Gastrocnemius medialis (tissue), 4 donors: ENCODE measurements around the gene SLC35C1. TPM values are rescaled to one million over a fixed set of nuclear protein-coding genes. Genes with fewer than 3 reads are reported as not detected.

ENCODE experiments used
- ATAC-seq, 2 donors: fragments of 150-250 bp; one replicate each; pipeline ENCODE4 v1.9.1; 2016
- DNase-seq, 2 donors: peaks; one replicate each; pipeline ENCODE4 v3.0.0-alpha.2; 2019
- H3K27ac ChIP-seq, 4 donors: fragments of 200-600 bp; sonication (generic); 1 replicate in 1 of 4; 2 replicates in 3 of 4; pipeline ENCODE4 v1.5.1; 2016 to 2018; ENCODE audit warnings: mild to moderate bottlenecking in 2 of 4, moderate library complexity in 1 of 4
- H3K27me3 ChIP-seq, 3 donors: fragments of 200-600 bp; sonication (generic) in 2 of 3; 1 replicate in 1 of 3; 2 replicates in 2 of 3; pipeline versions ENCODE4 v1.5.1 to v1.6.0; 2016 to 2019; ENCODE audit warnings: mild to moderate bottlenecking in 1 of 3, moderate library complexity in 1 of 3
- H3K36me3 ChIP-seq, 2 donors: fragments of 200-600 bp; sonication (generic) in 1 of 2; one replicate each; pipeline ENCODE4 v1.5.1; 2017 to 2018
- H3K4me1 ChIP-seq, 2 donors: fragments of 200-600 bp; sonication (generic) in 1 of 2; one replicate each; pipeline ENCODE4 v1.5.1; 2016 to 2017; ENCODE audit warnings: mild to moderate bottlenecking in 2 of 2
- H3K4me3 ChIP-seq, 4 donors: fragments of 200-600 bp; sonication (generic) in 3 of 4; 1 replicate in 1 of 4; 2 replicates in 3 of 4; pipeline ENCODE4 v1.5.1; 2016 to 2019; ENCODE audit warnings: mild to moderate bottlenecking in 2 of 4
- H3K9me3 ChIP-seq, 3 donors: fragments of 200-600 bp; sonication (generic) in 2 of 3; 1 replicate in 1 of 3; 2 replicates in 2 of 3; pipeline ENCODE4 v1.5.1; 2016 to 2019
- CTCF ChIP-seq, 5 experiments: fragments of 450-650 bp in 3 of 5; fragments of 200-600 bp in 2 of 5; sonication (generic) in 2 of 5; IDR thresholded peaks in 4 of 5; conservative IDR thresholded peaks in 1 of 5; 1 replicate in 4 of 5; 2 replicates in 1 of 5; pipeline ENCODE4 v1.5.1; 2016 to 2019; ENCODE audit warnings: antibody characterized with exemption in 5 of 5, mild to moderate bottlenecking in 3 of 5, moderate library complexity in 3 of 5
- POLR2A ChIP-seq, 2 donors: fragments of 450-650 bp; IDR thresholded peaks; one replicate each; pipeline ENCODE4 v1.6.1; 2017; ENCODE audit warnings: antibody characterized with exemption in 2 of 2, mild to moderate bottlenecking in 2 of 2, moderate library complexity in 2 of 2
- in situ Hi-C, 4 donors: fragments of 200-750 bp; cut with MboI; loops; one replicate each; pipeline versions ENCODE4 v1.15.0 to v1.8.0; 2017; ENCODE audit warnings: low sequenced_read_pairs in 4 of 4
- intact Hi-C: fragments of 100-400 bp; cut with DNase I; formaldehyde crosslinking; loops from one replicate; pipeline ENCODE4 v1.15.1; 2023; ENCODE audit warnings: low total_unique reads
- total RNA-seq, 4 donors: library from RNA; depleted of rRNA; stranded (reverse); fragments of >200 nt; gene quantifications; one replicate each; pipeline versions ENCODE4 v1.1.0 to v1.2.3, GENCODE V29; 2016

Gene SLC35C1
- total RNA-seq, 4 donors from 2014 or later: 4.8 to 11.7 (median 7.8) TPM

- Histone ChIP-seq H3K4me3 (peak within 1 kb of the TSS; percentile 88 to 97 (median 95)), H3K4me1 (peaks cover 54 to 56% of the 10 kb centered on the region in 2 donors), H3K36me3 (no peaks in the 10 kb centered on the region), H3K27me3 (no peaks in the 10 kb centered on the region), H3K9me3 (no peaks in the 10 kb centered on the region), H3K27ac (peak within 1 kb of the TSS; percentile 98 to 99 (median 99))
- DNase-seq: peak; percentile 98 to 99
- intact Hi-C loops: loop anchor here (1.0 to 10.0 kb wide), 4 partner anchors 42 to 180 kb away; partner anchors contain the start of genes CHST1 and SLC35C1
- in situ Hi-C loops: loop anchor here in 2 of 4 donors (5.0 to 10.0 kb wide), 2 partner anchors 68 to 70 kb away; partner anchors contain the start of gene PEX16 (in 2 of the 2)
- TF ChIP-seq CTCF (IDR thresholded peaks at IDR 0.05 in 4 of 5, conservative IDR thresholded peaks at IDR 0.05 in 1 of 5): no peak
- TF ChIP-seq POLR2A (IDR thresholded peaks at IDR 0.05): peak; percentile 99
- ATAC-seq: peak; percentile 81 to 82
Observed at GRCh38 chr11:45846974-45847910, 42.3 kb downstream of the SLC35C1 start, which contains the start of gene CRY2. CRY2 (plus strand) TSS chr11:45847475; CDS start chr11:45847491, 16 bp downstream.

DNA sequence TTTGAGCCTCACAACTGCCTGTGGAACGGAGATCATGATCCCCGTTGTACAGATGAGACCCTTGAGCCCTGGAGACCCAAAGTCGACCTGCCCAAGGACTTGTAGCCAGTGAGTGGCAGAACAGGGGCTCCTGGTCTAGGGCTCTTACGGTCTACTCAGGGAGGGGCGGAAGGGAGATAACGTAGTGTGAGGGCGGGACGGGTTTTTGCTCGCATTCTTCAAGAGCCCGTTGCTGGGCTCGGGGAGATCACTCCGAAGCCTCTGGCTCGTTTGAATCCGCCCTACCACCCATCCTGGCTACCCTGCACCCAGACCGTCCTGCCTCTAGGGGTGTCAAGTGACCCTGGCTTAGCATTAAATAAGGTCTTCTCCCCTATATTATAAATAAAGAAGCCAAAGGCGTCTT lies 43.0 kb downstream of the SLC35C1 start:
- no peaks in the 10 kb centered on the region for H3K27me3 ChIP-seq
- intact Hi-C loops: loop anchor here (1.0 to 10.0 kb wide), 4 partner anchors 43 to 181 kb away; partner anchors contain the start of genes CHST1 and SLC35C1

GRCh38 chr11:45848654-45849081 lies 43.7 kb downstream of the SLC35C1 start:
- intact Hi-C loops (loop anchor here (5.0 to 10.0 kb wide), 3 partner anchors 116 to 181 kb away; partner anchors contain the start of gene CHST1), in situ Hi-C loops (loop anchor here in 2 of 4 donors (5.0 to 10.0 kb wide), 2 partner anchors 66 to 69 kb away; partner anchors contain the start of gene PEX16 (in 2 of the 2))
- Histone ChIP-seq H3K27me3 (no peaks in the 10 kb centered on the region), H3K4me3 (peak overlapping the region; percentile 88 to 97 (median 95)), H3K4me1 (peaks cover 64% of the 10 kb centered on the region in 2 donors), H3K36me3 (no peaks in the 10 kb centered on the region), H3K9me3 (no peaks in the 10 kb centered on the region), H3K27ac (peak overlapping the region; percentile 98 to 99 (median 99))
- TF ChIP-seq CTCF (IDR thresholded peaks at IDR 0.05 in 4 of 5, conservative IDR thresholded peaks at IDR 0.05 in 1 of 5): no peak
- TF ChIP-seq POLR2A (IDR thresholded peaks at IDR 0.05): no peak
- DNase-seq (no peak), ATAC-seq (no peak)

More for the DNA sequence above, 43.0 kb downstream of the SLC35C1 start:
- peak overlapping the region; percentile 98 to 99 (median 99) for H3K27ac ChIP-seq
- peak; percentile 30 to 49 for DNase-seq
- in situ Hi-C loops: loop anchor here in 2 of 4 donors (5.0 to 10.0 kb wide), 2 partner anchors 67 to 69 kb away; partner anchors contain the start of gene PEX16 (in 2 of the 2)
- TF ChIP-seq CTCF (IDR thresholded peaks at IDR 0.05 in 4 of 5, conservative IDR thresholded peaks at IDR 0.05 in 1 of 5) (peak in 2 of 5 experiments; percentile 23 to 31), POLR2A (IDR thresholded peaks at IDR 0.05) (no peak)
- peak overlapping the region; percentile 88 to 97 (median 95) for H3K4me3 ChIP-seq
- ATAC-seq: peak; percentile 17 to 21
- no peaks in the 10 kb centered on the region for H3K9me3 ChIP-seq
- no peaks in the 10 kb centered on the region for H3K36me3 ChIP-seq
- peaks cover 58 to 61% of the 10 kb centered on the region in 2 donors for H3K4me1 ChIP-seq

- no peaks in the 10 kb centered on the region for H3K36me3 ChIP-seq
- H3K27me3 ChIP-seq: no peaks in the 10 kb centered on the region
- no peak for TF ChIP-seq POLR2A (IDR thresholded peaks at IDR 0.05)
- no peaks in the 10 kb centered on the region for H3K9me3 ChIP-seq
- ATAC-seq (no peak), DNase-seq (no peak)
- no peak overlapping the region for H3K4me3 ChIP-seq
- in situ Hi-C loops (no loop called here), intact Hi-C loops (loop anchor here (10.0 kb wide), 1 partner anchor 1574 kb away; the partner anchor contains the start of gene PSMC3)
- H3K27ac ChIP-seq: peak overlapping the region; percentile 73 to 99 (median 99)
- peaks cover 81 to 82% of the 10 kb centered on the region in 2 donors for H3K4me1 ChIP-seq
Observed at GRCh38 chr11:45850446-45850845, 45.5 kb downstream of the SLC35C1 start.
